Measurements from ENCODE around the gene FAM107B. TPM values are rescaled to one million over a fixed set of nuclear protein-coding genes. Genes with fewer than 3 reads are reported as not detected.

The FAM107B gene
- total and polyA plus RNA-seq, 2 donors (not counting 3 experiments of a cell fraction or from before 2014, with no cell fraction given): 39.2 to 176 TPM

- Histone ChIP-seq H4K20me1 (replicated peaks; ENCODE audit: control insufficient read depth, extremely low read depth, insufficient read depth, low read length) (no peaks in the 10 kb centered on the region), H3K36me3 (ENCODE audit: control insufficient read depth in 2 of 2, extremely low read depth in 1 of 2, insufficient read depth in 2 of 2, low read length in 2 of 2) (no peaks in the 10 kb centered on the region), H3K79me2 (ENCODE audit: control insufficient read depth, insufficient read depth, low read length) (no peaks in the 10 kb centered on the region), H3K9ac (replicated peaks; ENCODE audit: extremely low read depth, insufficient read depth, low read length) (no peak overlapping the region), H3K9me1 (replicated peaks; ENCODE audit: control insufficient read depth, extremely low read depth, insufficient read depth, low read length) (no peaks in the 10 kb centered on the region), H3K4me2 (ENCODE audit: insufficient read depth, low read length) (no peak overlapping the region), H3K9me3 (replicated peaks; ENCODE audit: control insufficient read depth, insufficient read depth, low read length) (no peaks in the 10 kb centered on the region), H2AFZ (ENCODE audit: low read depth, low read length) (no peak overlapping the region), H3K27ac (ENCODE audit: insufficient read depth, low read depth, low read length) (no peak overlapping the region), H3K4me3 (replicated peaks in 1 of 3; ENCODE audit: insufficient read depth in 1 of 3, low read depth in 1 of 3, low read length in 3 of 3) (no peak overlapping the region), H3K4me1 (ENCODE audit: control insufficient read depth, extremely low read depth, insufficient read depth, low read length) (peaks cover 13% of the 10 kb centered on the region), H3K27me3 (ENCODE audit: control insufficient read depth in 2 of 2, insufficient read depth in 2 of 2, low read length in 2 of 2) (peaks cover 0 to 1% of the 10 kb centered on the region in 2 experiments)
- no peak for FAIRE-seq
- ChIA-PET CTCF (no interaction called here), POLR2A (no interaction called here)
- TF ChIP-seq GATA2 (IDR thresholded peaks at IDR 0.05; ENCODE audit: insufficient read depth, insufficient read length, low read depth, low read length) (no peak), CTCF (IDR thresholded peaks at IDR 0.05; ENCODE audit: extremely low read depth in 1 of 2, insufficient read depth in 1 of 2, low read depth in 1 of 2, low read length in 2 of 2) (no peak), MAX (IDR thresholded peaks at IDR 0.05; ENCODE audit: insufficient read depth, insufficient read length) (no peak), POLR2AphosphoS5 (IDR thresholded peaks at IDR 0.05; ENCODE audit: insufficient read depth, low read depth, low read length) (no peak), POLR2A (IDR thresholded peaks at IDR 0.05; ENCODE audit: low read depth, low read length) (no peak), FOS (IDR thresholded peaks at IDR 0.05; ENCODE audit: borderline replicate concordance, insufficient read depth, low read length) (no peak), EZH2 (IDR thresholded peaks at IDR 0.05; ENCODE audit: borderline replicate concordance, low read depth, low read length, severe bottlenecking) (no peak), MYC (IDR thresholded peaks at IDR 0.05; ENCODE audit: low read depth, low read length) (no peak), JUN (IDR thresholded peaks at IDR 0.05; ENCODE audit: borderline replicate concordance, insufficient read depth, insufficient read length, low read depth) (no peak)
- no peak for DNase-seq (ENCODE audit: low read depth, low spot score)
- no TSS peak for BruUV-seq (replicated peaks)
- intact Hi-C loops (cut with micrococcal nuclease) (no loop called here), dilution Hi-C loops (cut with MboI; ENCODE audit: extremely low pct_ligation_motif_present, low sequenced_read_pairs) (no loop called here)
Observed at GRCh38 chr10:14751014-14751896, 23.4 kb downstream of the FAM107B start.

Data from endothelial cell of umbilical vein (primary cell).